A549 treated with ZK216348 at 1 μM for 4 hours (cell line): ENCODE data around the gene DIRAS2. TPM values are rescaled to one million over a fixed set of nuclear protein-coding genes. Genes with fewer than 3 reads are reported as not detected.

Source experiments
- total RNA-seq: library from RNA; stranded (reverse); fragments of 200-300 nt; extraction: Qiagen RNA extraction; gene quantifications from 5 replicates; pipeline ENCODE4 v1.2.3, GENCODE V29; 2022; ENCODE audit warnings: low read depth

DIRAS2 gene
- not detected in 5 replicates for total RNA-seq

GRCh38 chr9:90642570-90643539 lies at the start of gene DIRAS2:
DIRAS2 (minus strand) TSS chr9:90642824; CDS start chr9:90613827, 28,997 bp downstream.

Other genes starting within 250 kb of the DIRAS2 start
- gene SYK, start 159.0 kb upstream of the DIRAS2 start, total RNA-seq, result 0.04 to 0.07 TPM (median 0.05 TPM) in 3 of 5 replicates, not detected in the others